ENCODE data around the gene OR10A6. TPM values are rescaled to one million over a fixed set of nuclear protein-coding genes. Genes with fewer than 3 reads are reported as not detected.

Gene OR10A6
- total RNA-seq, 4 donors from 2014 or later = not detected

DNA sequence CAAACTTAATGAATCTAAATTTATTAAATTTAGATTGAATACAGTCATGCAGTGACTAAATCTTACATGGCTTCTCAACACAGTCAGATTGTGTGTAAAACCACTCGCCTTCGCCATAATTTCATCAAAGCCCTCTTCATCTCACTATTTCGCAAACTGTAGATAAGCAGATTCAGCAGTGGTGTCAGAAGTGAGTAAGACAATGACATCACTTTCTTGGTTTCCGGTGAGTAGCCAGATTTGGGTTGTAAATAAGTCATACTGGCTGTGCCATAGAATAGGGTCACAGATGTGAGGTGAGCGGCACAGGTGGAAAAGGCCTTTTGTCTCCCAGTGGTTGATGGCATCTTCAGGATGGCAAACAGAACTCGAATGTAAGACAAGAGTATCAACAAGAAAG, 3.4 kb downstream of the OR10A6 start:
- H3K27ac ChIP-seq = no peak overlapping the region

DNA sequence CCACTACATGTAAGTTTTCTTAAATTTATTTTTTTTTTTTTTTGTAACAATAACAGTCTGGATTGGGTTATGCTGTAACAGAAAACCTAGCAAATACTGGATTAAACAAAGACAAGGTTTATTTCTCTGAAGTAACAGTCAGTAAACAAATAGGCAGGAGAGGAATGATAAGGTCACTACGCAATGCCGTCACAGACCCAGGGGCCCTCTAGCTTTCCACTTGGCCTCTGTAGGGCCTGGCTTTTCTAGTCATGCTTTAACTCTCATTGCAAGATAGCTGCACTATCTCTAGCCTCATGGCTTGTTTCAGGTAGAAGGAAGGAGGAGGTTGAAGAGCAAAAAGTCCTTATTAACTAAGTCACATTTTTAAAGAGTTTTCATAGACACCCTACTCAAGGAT, 6.5 kb downstream of the OR10A6 start:
- Histone ChIP-seq H3K27me3 (no peaks in the 10 kb centered on the region), H3K4me3 (no peak overlapping the region), H3K27ac (no peak overlapping the region), H3K36me3 (no peaks in the 10 kb centered on the region), H3K9me3 (no peaks in the 10 kb centered on the region), H3K4me1 (no peaks in the 10 kb centered on the region)
- in situ Hi-C loops (cut with MboI; ENCODE audit: low sequenced_read_pairs in 4 of 4) (no loop called here), intact Hi-C loops (cut with DNase I; ENCODE audit: low total_unique reads) (no loop called here)
- DNase-seq (no peak), ATAC-seq (no peak)
- TF ChIP-seq POLR2A (IDR thresholded peaks at IDR 0.05) (no peak), CTCF (IDR thresholded peaks at IDR 0.05 in 4 of 5, conservative IDR thresholded peaks at IDR 0.05 in 1 of 5) (no peak)

More for the DNA sequence above, 3.4 kb downstream of the OR10A6 start:
- H3K4me1 ChIP-seq = no peaks in the 10 kb centered on the region
- no peaks in the 10 kb centered on the region for H3K9me3 ChIP-seq
- no peaks in the 10 kb centered on the region for H3K36me3 ChIP-seq
- intact Hi-C loops (cut with DNase I; ENCODE audit: low total_unique reads) (no loop called here), in situ Hi-C loops (cut with MboI; ENCODE audit: low sequenced_read_pairs in 4 of 4) (no loop called here)
- no peak overlapping the region for H3K4me3 ChIP-seq
- H3K27me3 ChIP-seq = no peaks in the 10 kb centered on the region
- ATAC-seq = no peak
- TF ChIP-seq CTCF (IDR thresholded peaks at IDR 0.05 in 4 of 5, conservative IDR thresholded peaks at IDR 0.05 in 1 of 5) = no peak
- no peak for TF ChIP-seq POLR2A (IDR thresholded peaks at IDR 0.05)
- DNase-seq = no peak

DNA sequence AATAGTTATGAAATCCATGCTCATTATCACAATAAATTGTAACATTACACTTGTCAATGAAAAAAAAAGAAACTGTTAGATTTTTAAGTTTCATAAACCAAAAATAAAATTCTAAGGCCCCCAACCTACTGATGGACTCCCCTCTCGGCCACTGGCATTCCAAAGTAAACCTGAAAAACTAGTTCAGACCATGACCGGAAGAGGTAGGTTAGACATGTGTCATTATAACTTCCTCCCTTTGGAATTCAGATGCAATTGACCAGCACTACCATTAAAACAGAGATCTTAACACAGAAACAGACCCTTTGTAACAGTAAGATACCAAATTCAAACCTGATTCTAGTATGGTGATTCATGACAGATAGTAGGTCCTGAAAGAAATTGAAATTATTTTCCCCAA, 12.9 kb downstream of the OR10A6 start:
- Histone ChIP-seq H3K36me3 (no peaks in the 10 kb centered on the region), H3K27me3 (no peaks in the 10 kb centered on the region), H3K9me3 (no peaks in the 10 kb centered on the region), H3K4me1 (no peaks in the 10 kb centered on the region), H3K27ac (no peak overlapping the region), H3K4me3 (no peak overlapping the region)
- in situ Hi-C loops (cut with MboI; ENCODE audit: low sequenced_read_pairs in 4 of 4) = no loop called here
- intact Hi-C loops (cut with DNase I; ENCODE audit: low total_unique reads) = no loop called here
- DNase-seq (no peak), ATAC-seq (no peak)
- TF ChIP-seq POLR2A (IDR thresholded peaks at IDR 0.05) = no peak
- TF ChIP-seq CTCF (IDR thresholded peaks at IDR 0.05 in 4 of 5, conservative IDR thresholded peaks at IDR 0.05 in 1 of 5) = no peak

- in situ Hi-C loops (cut with MboI; ENCODE audit: low sequenced_read_pairs in 4 of 4) (no loop called here), intact Hi-C loops (cut with DNase I; ENCODE audit: low total_unique reads) (no loop called here)
- no peak for DNase-seq
- TF ChIP-seq CTCF (IDR thresholded peaks at IDR 0.05 in 4 of 5, conservative IDR thresholded peaks at IDR 0.05 in 1 of 5) (no peak), POLR2A (IDR thresholded peaks at IDR 0.05) (no peak)
- no peak for ATAC-seq
- Histone ChIP-seq H3K36me3 (no peaks in the 10 kb centered on the region), H3K9me3 (no peaks in the 10 kb centered on the region), H3K4me3 (no peak overlapping the region), H3K27ac (no peak overlapping the region), H3K27me3 (no peaks in the 10 kb centered on the region), H3K4me1 (no peaks in the 10 kb centered on the region)
Measured at GRCh38 chr11:7911011-7911410, 20.1 kb downstream of the OR10A6 start.

DNA sequence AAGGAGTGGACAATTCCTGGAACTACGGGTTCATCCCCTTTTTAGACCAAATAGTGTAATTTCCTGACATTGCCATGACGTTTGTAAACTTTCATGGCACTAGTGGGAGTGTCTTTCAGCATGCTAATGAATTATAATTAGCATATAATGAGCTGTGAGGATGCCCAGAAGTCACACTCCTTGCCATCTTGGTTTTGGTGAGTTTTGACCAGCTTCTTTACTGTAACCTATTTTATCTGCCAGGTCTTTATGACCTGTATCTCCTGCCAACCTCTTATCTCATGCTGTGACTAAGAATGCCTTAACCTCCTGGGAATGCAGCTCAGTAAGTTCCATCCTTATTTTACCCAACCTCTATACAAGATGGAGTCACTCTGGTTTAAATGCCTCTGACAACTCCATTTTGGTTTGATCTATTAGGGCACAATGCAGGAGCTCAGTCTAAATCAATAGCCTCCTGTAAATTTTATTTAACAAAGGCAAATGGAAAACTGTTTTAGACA, 20.7 kb downstream of the OR10A6 start:
- TF ChIP-seq CTCF (IDR thresholded peaks at IDR 0.05 in 4 of 5, conservative IDR thresholded peaks at IDR 0.05 in 1 of 5) (no peak), POLR2A (IDR thresholded peaks at IDR 0.05) (no peak)
- ATAC-seq (no peak), DNase-seq (no peak)
- in situ Hi-C loops (cut with MboI; ENCODE audit: low sequenced_read_pairs in 4 of 4) (no loop called here), intact Hi-C loops (cut with DNase I; ENCODE audit: low total_unique reads) (no loop called here)
- no peaks in the 10 kb centered on the region for H3K4me1 ChIP-seq
- H3K27ac ChIP-seq = no peak overlapping the region
- no peaks in the 10 kb centered on the region for H3K9me3 ChIP-seq
- H3K27me3 ChIP-seq = no peaks in the 10 kb centered on the region
- no peaks in the 10 kb centered on the region for H3K36me3 ChIP-seq
- no peak overlapping the region for H3K4me3 ChIP-seq

Data from gastrocnemius medialis (tissue), 4 donors.